AG04450 (cell line): ENCODE data around the gene CAND2. TPM values are rescaled to one million over a fixed set of nuclear protein-coding genes. Genes with fewer than 3 reads are reported as not detected.
A peak's percentile ranks its signal among the peaks of the same experiment; 100 is the strongest.

Experiments used
- CTCF ChIA-PET: fragments of 300-600, 350-600 bp; formaldehyde crosslinking; extraction: SDS; loops from one replicate; lab custom pipeline; 2022; ENCODE audit warnings: antibody characterized with exemption, inconsistent platforms; lab: Charles Lee
- POLR2A ChIA-PET: fragments of 350-600 bp; formaldehyde crosslinking; extraction: SDS; loops from one replicate; lab custom pipeline; 2021; ENCODE audit warnings: antibody characterized with exemption, inconsistent platforms; lab: Yijun Ruan, JAX
- DNase-seq: peaks from one replicate; pipeline ENCODE4 v3.0.0-alpha.2; 2011; ENCODE audit warnings: low read depth, low spot score
- H3K27ac ChIP-seq: one replicate; pipeline ENCODE4 v1.5.1; 2012; ENCODE audit warnings: low read depth, low read length, control low read depth
- H3K27me3 ChIP-seq: one replicate; pipeline ENCODE4 v1.6.0; 2012; ENCODE audit warnings: low read length; ENCODE audit not compliant: control insufficient read depth, insufficient read depth
- H3K4me3 ChIP-seq: 2 replicates; pipeline ENCODE4 v1.5.1; 2011; ENCODE audit warnings: mild to moderate bottlenecking, low read depth, low read length, control low read depth
- H3K9me3 ChIP-seq: 2 replicates; pipeline ENCODE4 v1.5.1; 2012; ENCODE audit warnings: low read length; ENCODE audit not compliant: control insufficient read depth, insufficient read depth
- CTCF ChIP-seq: IDR thresholded peaks from 2 replicates; pipeline ENCODE4 v1.5.1; 2011; ENCODE audit warnings: low read depth, low read length, control low read depth, inconsistent platforms
- polyA plus RNA-seq: library from polyadenylated mRNA; depleted of rRNA; stranded (reverse); fragments of >200 nt; gene quantifications from 2 replicates; pipeline ENCODE4 v1.2.3, GENCODE V29; 2011

CAND2 gene
- polyA plus RNA-seq, 1 experiment: 5.8 TPM

GRCh38 chr3:12808587-12808986, 12.1 kb downstream of the CAND2 start:
- CTCF ChIA-PET: interaction anchor here (0.9 to 4.0 kb wide), 4 partner anchors 13 to 102 kb away, joined by 3 to 24 read pairs (median 6); partner anchors contain the start of gene CAND2
- no peak overlapping the region for H3K4me3 ChIP-seq
- DNase-seq: no peak
- no peak overlapping the region for H3K27ac ChIP-seq
- no peaks in the 10 kb centered on the region for H3K27me3 ChIP-seq
- TF ChIP-seq CTCF: no peak
- H3K9me3 ChIP-seq: no peaks in the 10 kb centered on the region; the same call in 1 of the 2 replicates
- POLR2A ChIA-PET: interaction anchor here (2.2 kb wide), 1 partner anchor 11 kb away, joined by 14 read pairs; the partner anchor contains the start of gene CAND2

GRCh38 chr3:12809001-12809400, 12.5 kb downstream of the CAND2 start:
- Histone ChIP-seq H3K9me3 (no peaks in the 10 kb centered on the region; the same call in 1 of the 2 replicates), H3K4me3 (no peak overlapping the region), H3K27me3 (no peaks in the 10 kb centered on the region), H3K27ac (no peak overlapping the region)
- POLR2A ChIA-PET: interaction anchor here (0.6 to 2.2 kb wide), 2 partner anchors 12 to 186 kb away, joined by 3 to 14 read pairs; partner anchors contain the start of gene CAND2
- CTCF ChIA-PET: interaction anchor here (0.6 to 4.0 kb wide), 7 partner anchors 10 to 174 kb away, joined by 3 to 24 read pairs (median 4); partner anchors contain the start of gene CAND2
- no peak for TF ChIP-seq CTCF
- DNase-seq: no peak

- DNase-seq: no peak
- H3K27me3 ChIP-seq: no peaks in the 10 kb centered on the region
- H3K9me3 ChIP-seq: no peaks in the 10 kb centered on the region; the same call in 1 of the 2 replicates
- no peak for TF ChIP-seq CTCF
- CTCF ChIA-PET: interaction anchor here (0.6 to 4.0 kb wide), 13 partner anchors 10 to 330 kb away, joined by 3 to 24 read pairs (median 6); partner anchors contain the start of genes CAND2, RPL32 and TMEM40
- H3K4me3 ChIP-seq: no peak overlapping the region
- H3K27ac ChIP-seq: no peak overlapping the region
- POLR2A ChIA-PET: interaction anchor here (0.6 to 2.2 kb wide), 4 partner anchors 12 to 186 kb away, joined by 3 to 14 read pairs (median 6); partner anchors contain the start of gene CAND2
Measured at GRCh38 chr3:12809435-12809834, 13.0 kb downstream of the CAND2 start.

GRCh38 chr3:12810013-12810780, 13.7 kb downstream of the CAND2 start:
- TF ChIP-seq CTCF: peak; percentile 76
- Histone ChIP-seq H3K27me3 (no peaks in the 10 kb centered on the region), H3K27ac (no peak overlapping the region), H3K9me3 (no peaks in the 10 kb centered on the region; the same call in 1 of the 2 replicates), H3K4me3 (peak overlapping the region; percentile 59)
- CTCF ChIA-PET: interaction anchor here (0.5 to 4.0 kb wide), 29 partner anchors 8 to 330 kb away, joined by 3 to 24 read pairs (median 3); partner anchors contain the start of genes CAND2, RPL32 and TMEM40
- POLR2A ChIA-PET: interaction anchor here (0.5 to 2.2 kb wide), 8 partner anchors 10 to 87 kb away, joined by 3 to 14 read pairs (median 4); partner anchors contain the start of genes CAND2 and RPL32
- DNase-seq: peak; percentile 66
